ENCODE results near the gene LEKR1. TPM values are rescaled to one million over a fixed set of nuclear protein-coding genes. Genes with fewer than 3 reads are reported as not detected.

LEKR1 gene
- total and polyA plus RNA-seq, 9 of the 15 experiments (the other 6 are each of a cell fraction or from before 2014, with no cell fraction given): 0.76 to 1.8 (median 1.2) TPM

- TF ChIP-seq MEIS2 (IDR thresholded peaks at IDR 0.05; ENCODE audit: partially characterized antibody) (peak; percentile 27), RNF2 (IDR thresholded peaks at IDR 0.05) (0 out of 2 replicates have a peak, but pooled peaks have one; percentile 26), OTX1 (CRISPR knock-in tag; IDR thresholded peaks at IDR 0.05) (no peak), HLTF (IDR thresholded peaks at IDR 0.05) (no peak), CREM (IDR thresholded peaks at IDR 0.05; ENCODE audit: low read depth) (peak; percentile 26; the same call in 1 of the 2 replicates), C11orf30 (IDR thresholded peaks at IDR 0.05; ENCODE audit: low read depth) (peak; percentile 94), RCOR1 (IDR thresholded peaks at IDR 0.05; ENCODE audit: borderline replicate concordance in 1 of 2, low read depth in 2 of 2, low read length in 2 of 2) (peak in 1 of 2 experiments; percentile 84; a peak in 2 of 4 replicates), BMI1 (IDR thresholded peaks at IDR 0.05; ENCODE audit: low read length) (no peak), FOS (IDR thresholded peaks at IDR 0.05; ENCODE audit: extremely low read depth, insufficient read length) (peak; percentile 45), HDAC2 (IDR thresholded peaks at IDR 0.05) (peak; percentile 64; the same call in 1 of the 2 replicates), SMARCC2 (IDR thresholded peaks at IDR 0.05; ENCODE audit: low read depth) (peak; percentile 76), TEAD4 (IDR thresholded peaks at IDR 0.05; ENCODE audit: low read length) (peak; percentile 48), TEAD4 (CRISPR knock-in tag; IDR thresholded peaks at IDR 0.05; ENCODE audit: borderline replicate concordance) (no peak), PTBP1 (IDR thresholded peaks at IDR 0.05; ENCODE audit: low read depth, low read length) (no peak), CCNT2 (IDR thresholded peaks at IDR 0.05; ENCODE audit: borderline replicate concordance, extremely low read depth, insufficient read length, low read depth, low read length) (peak; percentile 47), MCM5 (IDR thresholded peaks at IDR 0.05; ENCODE audit: low read depth) (no peak), ELF4 (CRISPR knock-in tag; IDR thresholded peaks at IDR 0.05) (0 out of 2 replicates have a peak, but pooled peaks have one; percentile 47), THRB (CRISPR knock-in tag; conservative IDR thresholded peaks at IDR 0.05) (0 out of 2 replicates have a peak, but pooled peaks have one; percentile 43), TEAD2 (tag; IDR thresholded peaks at IDR 0.05) (no peak), ZNF518B (CRISPR knock-in tag; IDR thresholded peaks at IDR 0.05) (no peak)
- TF ChIP-seq, protein P1, sequence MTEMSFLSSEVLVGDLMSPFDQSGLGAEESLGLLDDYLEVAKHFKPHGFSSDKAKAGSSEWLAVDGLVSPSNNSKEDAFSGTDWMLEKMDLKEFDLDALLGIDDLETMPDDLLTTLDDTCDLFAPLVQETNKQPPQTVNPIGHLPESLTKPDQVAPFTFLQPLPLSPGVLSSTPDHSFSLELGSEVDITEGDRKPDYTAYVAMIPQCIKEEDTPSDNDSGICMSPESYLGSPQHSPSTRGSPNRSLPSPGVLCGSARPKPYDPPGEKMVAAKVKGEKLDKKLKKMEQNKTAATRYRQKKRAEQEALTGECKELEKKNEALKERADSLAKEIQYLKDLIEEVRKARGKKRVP (CRISPR knock-in tag; IDR thresholded peaks at IDR 0.05): no peak
- TF ChIP-seq, protein P2, sequence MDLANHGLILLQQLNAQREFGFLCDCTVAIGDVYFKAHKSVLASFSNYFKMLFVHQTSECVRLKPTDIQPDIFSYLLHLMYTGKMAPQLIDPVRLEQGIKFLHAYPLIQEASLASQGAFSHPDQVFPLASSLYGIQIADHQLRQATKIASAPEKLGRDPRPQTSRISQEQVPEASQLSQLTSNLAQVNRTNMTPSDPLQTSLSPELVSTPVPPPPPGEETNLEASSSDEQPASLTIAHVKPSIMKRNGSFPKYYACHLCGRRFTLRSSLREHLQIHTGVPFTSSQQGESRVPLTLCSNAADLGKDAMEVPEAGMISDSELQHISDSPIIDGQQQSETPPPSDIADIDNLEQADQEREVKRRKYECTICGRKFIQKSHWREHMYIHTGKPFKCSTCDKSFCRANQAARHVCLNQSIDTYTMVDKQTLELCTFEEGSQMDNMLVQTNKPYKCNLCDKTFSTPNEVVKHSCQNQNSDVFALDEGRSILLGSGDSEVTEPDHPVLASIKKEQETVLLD (IDR thresholded peaks at IDR 0.05): 0 out of 2 replicates have a peak, but pooled peaks have one; percentile 46
Observed at GRCh38 chr3:156781310-156782230, 44.6 kb upstream of the LEKR1 start (continued).

Data from K562 (cell line).